Mammary epithelial cell (primary cell): ENCODE measurements around the gene RTN4RL2.

ENCODE experiments used
- EZH2 ChIP-seq: IDR thresholded peaks from 2 replicates; pipeline ENCODE4 v1.6.1; 2012; ENCODE audit warnings: low read length, inconsistent platforms, borderline replicate concordance
- TF ChIP-seq, protein P1 (sequence below), 2 donors: IDR thresholded peaks in 1 of 2; conservative IDR thresholded peaks in 1 of 2; 2 replicates each; pipeline ENCODE4 v1.5.1; 2011 to 2012; ENCODE audit warnings: inconsistent platforms in 2 of 2, low read length in 2 of 2, mild to moderate bottlenecking in 2 of 2, control low read depth in 1 of 2, low read depth in 1 of 2; ENCODE audit not compliant: insufficient read depth in 1 of 2; ENCODE audit errors: extremely low read depth in 1 of 2

DNA sequence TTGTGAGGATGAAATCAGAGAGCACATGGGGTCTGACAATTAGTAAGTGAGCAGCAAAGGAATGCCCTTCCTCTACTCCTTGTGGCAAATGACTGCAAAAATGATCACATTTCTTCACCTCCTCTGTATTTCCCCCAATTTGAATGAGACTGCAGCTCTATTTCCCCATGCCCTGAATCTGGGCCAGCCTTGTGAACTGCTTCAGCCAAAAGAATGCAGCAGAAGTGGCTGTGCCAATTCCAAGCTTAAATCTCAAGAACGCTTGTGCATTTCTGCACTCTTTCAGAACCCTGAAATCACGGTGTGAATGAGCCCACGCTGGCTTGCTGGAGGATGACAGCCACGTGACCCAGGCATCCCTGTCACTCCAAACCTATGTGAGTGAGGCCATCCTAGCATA, 43.3 kb upstream of the RTN4RL2 start:
- TF ChIP-seq, protein P1, sequence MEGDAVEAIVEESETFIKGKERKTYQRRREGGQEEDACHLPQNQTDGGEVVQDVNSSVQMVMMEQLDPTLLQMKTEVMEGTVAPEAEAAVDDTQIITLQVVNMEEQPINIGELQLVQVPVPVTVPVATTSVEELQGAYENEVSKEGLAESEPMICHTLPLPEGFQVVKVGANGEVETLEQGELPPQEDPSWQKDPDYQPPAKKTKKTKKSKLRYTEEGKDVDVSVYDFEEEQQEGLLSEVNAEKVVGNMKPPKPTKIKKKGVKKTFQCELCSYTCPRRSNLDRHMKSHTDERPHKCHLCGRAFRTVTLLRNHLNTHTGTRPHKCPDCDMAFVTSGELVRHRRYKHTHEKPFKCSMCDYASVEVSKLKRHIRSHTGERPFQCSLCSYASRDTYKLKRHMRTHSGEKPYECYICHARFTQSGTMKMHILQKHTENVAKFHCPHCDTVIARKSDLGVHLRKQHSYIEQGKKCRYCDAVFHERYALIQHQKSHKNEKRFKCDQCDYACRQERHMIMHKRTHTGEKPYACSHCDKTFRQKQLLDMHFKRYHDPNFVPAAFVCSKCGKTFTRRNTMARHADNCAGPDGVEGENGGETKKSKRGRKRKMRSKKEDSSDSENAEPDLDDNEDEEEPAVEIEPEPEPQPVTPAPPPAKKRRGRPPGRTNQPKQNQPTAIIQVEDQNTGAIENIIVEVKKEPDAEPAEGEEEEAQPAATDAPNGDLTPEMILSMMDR (conservative IDR thresholded peaks at IDR 0.05 in 1 of 2, IDR thresholded peaks at IDR 0.05 in 1 of 2; ENCODE audit: extremely low read depth in 1 of 2, insufficient read depth in 1 of 2, low read depth in 1 of 2, low read length in 2 of 2): no peak
- no peak for TF ChIP-seq EZH2
